Activated naive CD8-positive, alpha-beta T cell treated with anti-CD3 and anti-CD28 coated beads, Interleukin-2, amount 50 U/mL, for 16 hours (primary cell): ENCODE measurements around the gene DTHD1.

ENCODE experiments used
- DNase-seq: peaks from one replicate; pipeline ENCODE4 v3.0.0-alpha.2; 2020; ENCODE audit warnings: low read depth, low spot score

Gene DTHD1

GRCh38 chr4:36313703-36314102 is 32.3 kb downstream of the DTHD1 start:
- no peak for DNase-seq

GRCh38 chr4:36316607-36317006 is 35.2 kb downstream of the DTHD1 start:
- no peak for DNase-seq

- no peak for DNase-seq
Measured at GRCh38 chr4:36317721-36318120, 36.3 kb downstream of the DTHD1 start.

- no peak for DNase-seq
Measured at GRCh38 chr4:36320117-36320896, 38.9 kb downstream of the DTHD1 start.

GRCh38 chr4:36321176-36321575 is 39.8 kb downstream of the DTHD1 start:
- no peak for DNase-seq

- DNase-seq, result no peak
Measured at GRCh38 chr4:36322921-36323354, 41.5 kb downstream of the DTHD1 start.

- no peak for DNase-seq
Measured at GRCh38 chr4:36323816-36324419, 42.5 kb downstream of the DTHD1 start.

GRCh38 chr4:36324808-36325207 is 43.4 kb downstream of the DTHD1 start:
- DNase-seq, result no peak

GRCh38 chr4:36325499-36325898 is 44.1 kb downstream of the DTHD1 start:
- no peak for DNase-seq

GRCh38 chr4:36325926-36326325 is 44.5 kb downstream of the DTHD1 start:
- no peak for DNase-seq

- no peak for DNase-seq
Measured at GRCh38 chr4:36326476-36327029, 45.1 kb downstream of the DTHD1 start.

GRCh38 chr4:36327400-36327799 is 46.0 kb downstream of the DTHD1 start:
- DNase-seq, result no peak

GRCh38 chr4:36328130-36328529 is 46.7 kb downstream of the DTHD1 start:
- no peak for DNase-seq

GRCh38 chr4:36329228-36329627 is 47.8 kb downstream of the DTHD1 start:
- DNase-seq, result no peak

GRCh38 chr4:36330796-36331195 is 49.4 kb downstream of the DTHD1 start:
- DNase-seq, result no peak

- no peak for DNase-seq
Measured at GRCh38 chr4:36332023-36332781, 50.8 kb downstream of the DTHD1 start.

- DNase-seq, result no peak
Measured at GRCh38 chr4:36332782-36333131, 51.3 kb downstream of the DTHD1 start.

GRCh38 chr4:36333303-36333877 is 52.0 kb downstream of the DTHD1 start:
- DNase-seq, result no peak

- DNase-seq, result no peak
Measured at GRCh38 chr4:36337665-36338185, 56.3 kb downstream of the DTHD1 start.

- no peak for DNase-seq
Measured at GRCh38 chr4:36338973-36339372, 57.6 kb downstream of the DTHD1 start.

- no peak for DNase-seq
Measured at GRCh38 chr4:36341936-36342335, 60.5 kb downstream of the DTHD1 start.
